ENCODE data around the gene ZSCAN23.
"Not testable (repeated sequence)": the region's sequence is repeated elsewhere in the genome, so short reads cannot be mapped to it uniquely, and the experiment has no call there.

The ZSCAN23 gene

DNA sequence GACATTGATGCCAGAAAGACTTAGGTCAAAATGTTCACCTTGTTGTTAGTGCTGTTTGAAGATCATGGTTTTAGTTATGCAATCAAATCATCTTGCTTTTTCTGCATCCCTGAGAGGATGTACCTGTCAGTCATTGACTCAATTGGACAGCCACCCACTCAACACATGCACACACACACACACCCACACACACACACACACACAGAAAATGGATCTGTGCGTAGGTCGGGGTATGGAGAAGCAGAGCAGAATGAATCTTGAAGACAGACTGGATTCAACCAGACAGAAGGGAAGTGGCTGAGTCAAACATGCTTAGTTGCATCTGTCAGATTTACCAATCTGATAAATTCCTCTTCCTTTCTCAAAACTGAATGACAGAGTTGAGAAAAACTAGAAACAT is 19.1 kb upstream of the ZSCAN23 start:
- DNase-seq (ENCODE audit: low spot score), result no peak
- TF ChIP-seq, protein P1, sequence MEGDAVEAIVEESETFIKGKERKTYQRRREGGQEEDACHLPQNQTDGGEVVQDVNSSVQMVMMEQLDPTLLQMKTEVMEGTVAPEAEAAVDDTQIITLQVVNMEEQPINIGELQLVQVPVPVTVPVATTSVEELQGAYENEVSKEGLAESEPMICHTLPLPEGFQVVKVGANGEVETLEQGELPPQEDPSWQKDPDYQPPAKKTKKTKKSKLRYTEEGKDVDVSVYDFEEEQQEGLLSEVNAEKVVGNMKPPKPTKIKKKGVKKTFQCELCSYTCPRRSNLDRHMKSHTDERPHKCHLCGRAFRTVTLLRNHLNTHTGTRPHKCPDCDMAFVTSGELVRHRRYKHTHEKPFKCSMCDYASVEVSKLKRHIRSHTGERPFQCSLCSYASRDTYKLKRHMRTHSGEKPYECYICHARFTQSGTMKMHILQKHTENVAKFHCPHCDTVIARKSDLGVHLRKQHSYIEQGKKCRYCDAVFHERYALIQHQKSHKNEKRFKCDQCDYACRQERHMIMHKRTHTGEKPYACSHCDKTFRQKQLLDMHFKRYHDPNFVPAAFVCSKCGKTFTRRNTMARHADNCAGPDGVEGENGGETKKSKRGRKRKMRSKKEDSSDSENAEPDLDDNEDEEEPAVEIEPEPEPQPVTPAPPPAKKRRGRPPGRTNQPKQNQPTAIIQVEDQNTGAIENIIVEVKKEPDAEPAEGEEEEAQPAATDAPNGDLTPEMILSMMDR (conservative IDR thresholded peaks at IDR 0.05; ENCODE audit: low read depth), result no peak
- ChIA-PET CTCF (no interaction called here), POLR2A (ENCODE audit: low non-redundant PET) (no interaction called here)
- H3K27ac ChIP-seq, result no peak overlapping the region

DNA sequence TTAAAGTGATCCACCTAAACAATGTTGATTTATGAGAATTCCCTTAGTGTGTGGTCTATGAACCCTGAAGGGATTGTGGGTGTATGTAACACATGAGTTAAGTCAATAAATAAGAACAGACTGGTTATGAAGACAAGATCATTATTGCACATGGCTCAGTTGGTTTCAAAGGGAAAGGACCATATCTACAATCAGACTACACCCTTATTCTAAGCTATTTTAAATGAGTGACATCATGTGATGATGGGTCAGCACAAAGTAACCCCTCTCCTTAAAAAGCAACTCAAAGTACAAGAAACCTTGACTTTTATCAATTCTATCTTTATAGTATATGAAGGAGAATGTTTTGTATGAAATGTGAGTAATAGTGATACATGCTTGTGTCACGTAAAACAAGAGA is 15.3 kb upstream of the ZSCAN23 start:
- ChIA-PET POLR2A (ENCODE audit: low non-redundant PET) (interaction anchor here (0.7 kb wide), 1 partner anchor 10 kb away, joined by 3 read pairs; no protein-coding TSS in a partner anchor), CTCF (no interaction called here)
- TF ChIP-seq, protein P1 (conservative IDR thresholded peaks at IDR 0.05; ENCODE audit: low read depth), result no peak
- H3K27ac ChIP-seq, result no peak overlapping the region
- no peak for DNase-seq (ENCODE audit: low spot score)

DNA sequence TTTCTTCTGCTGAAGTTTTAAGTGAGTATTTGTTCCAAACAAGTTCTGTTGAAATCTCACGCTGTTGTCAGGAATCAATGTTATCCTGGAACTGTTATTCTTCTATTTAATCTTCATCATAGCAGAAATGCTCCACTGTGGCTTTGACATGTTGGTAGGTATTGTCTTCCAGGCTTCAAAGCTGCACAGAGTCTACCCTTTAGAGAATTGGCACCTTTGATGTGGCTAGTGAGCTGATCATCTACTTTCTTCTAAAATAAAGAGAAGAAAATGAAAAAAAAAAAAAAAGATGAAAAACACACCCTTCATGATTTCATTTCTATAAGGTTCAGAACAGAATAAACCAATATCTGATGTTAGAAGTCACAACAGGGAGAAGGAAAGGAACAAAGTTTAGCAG is 5.8 kb upstream of the ZSCAN23 start:
- ChIA-PET POLR2A (ENCODE audit: low non-redundant PET) (no interaction called here), CTCF (no interaction called here)
- DNase-seq (ENCODE audit: low spot score), result no peak
- H3K27ac ChIP-seq, result no peak overlapping the region
- TF ChIP-seq, protein P1 (conservative IDR thresholded peaks at IDR 0.05; ENCODE audit: low read depth), result no peak

DNA sequence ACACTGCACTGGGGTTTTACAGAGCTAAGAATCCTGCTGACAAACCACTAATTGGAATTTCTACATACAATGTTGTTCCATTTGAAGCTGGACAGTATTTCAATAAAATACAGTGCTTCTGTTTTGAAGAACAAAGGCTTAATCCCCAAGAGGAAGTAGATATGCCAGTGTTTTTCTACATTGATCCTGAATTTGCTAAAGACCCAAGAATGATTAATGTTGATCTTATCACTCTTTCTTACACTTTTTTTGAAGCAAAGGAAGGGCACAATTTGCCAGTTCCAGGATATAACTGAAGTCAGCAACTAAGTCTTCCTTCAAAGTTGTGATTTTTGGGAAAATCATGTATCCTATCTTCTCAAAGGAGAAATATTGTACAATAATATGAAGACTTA is 4.2 kb upstream of the ZSCAN23 start:
- POLR2A ChIA-PET (ENCODE audit: low non-redundant PET); CTCF ChIA-PET; DNase-seq (ENCODE audit: low spot score); H3K27ac ChIP-seq: not testable (repeated sequence)

DNA sequence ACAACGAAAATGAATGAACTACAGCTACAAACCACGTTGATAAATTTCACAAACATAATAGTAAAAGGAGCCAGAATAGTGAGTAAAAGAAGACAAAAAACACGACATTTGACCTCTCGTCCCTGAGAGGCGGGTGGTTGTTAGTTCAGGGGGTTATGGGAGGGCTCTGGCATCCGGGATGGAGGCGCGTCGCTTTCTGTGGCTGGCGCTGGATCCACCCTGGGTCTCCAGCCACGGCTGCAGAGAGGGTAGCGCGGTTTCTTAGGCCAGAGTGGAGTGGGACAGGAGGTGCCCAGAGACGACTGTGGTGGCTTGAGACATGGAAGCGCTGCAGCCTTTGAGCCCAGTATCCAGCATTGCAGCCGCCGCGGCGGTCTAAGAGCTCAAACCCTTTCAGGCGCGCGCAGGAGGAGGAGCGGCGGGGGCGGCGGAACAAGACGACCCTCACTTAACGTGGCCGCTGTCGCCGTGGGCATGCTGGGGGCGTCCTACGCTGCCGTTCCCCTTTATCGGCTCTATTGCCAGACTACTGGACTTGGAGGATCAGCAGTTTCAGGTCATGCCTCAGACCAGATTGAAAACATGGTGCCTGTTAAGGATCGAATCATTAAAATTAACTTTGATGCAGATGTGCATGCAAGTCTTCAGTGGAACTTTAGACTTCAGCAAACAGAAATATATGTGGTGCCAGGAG is 3.7 kb upstream of the ZSCAN23 start:
- TF ChIP-seq, protein P1 (conservative IDR thresholded peaks at IDR 0.05; ENCODE audit: low read depth), result no peak
- CTCF ChIA-PET, result interaction anchor here (0.5 kb wide), 1 partner anchor 979 kb away, joined by 3 read pairs; no protein-coding TSS in a partner anchor
- POLR2A ChIA-PET (ENCODE audit: low non-redundant PET), result no interaction called here
- no peak overlapping the region for H3K27ac ChIP-seq
- no peak for DNase-seq (ENCODE audit: low spot score)

DNA sequence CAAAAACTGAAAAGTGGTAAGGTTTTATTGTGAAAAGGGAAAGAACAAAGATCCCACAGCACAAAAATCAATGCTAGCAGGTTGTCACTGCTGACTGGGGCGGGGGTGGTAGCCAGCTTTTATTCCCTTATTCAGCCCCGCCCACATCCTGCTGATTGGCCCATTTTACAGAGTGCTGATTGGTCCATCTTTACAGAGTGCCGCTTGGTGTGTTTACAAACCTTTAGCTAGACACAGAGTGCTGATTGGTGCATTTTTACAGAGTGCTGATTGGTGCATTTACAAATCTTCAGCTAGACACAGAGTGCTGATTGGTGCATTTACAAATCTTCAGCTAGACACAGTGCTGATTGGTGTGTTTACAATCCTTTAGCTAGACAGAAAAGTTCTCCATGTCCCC is 1.5 kb upstream of the ZSCAN23 start:
- H3K27ac ChIP-seq; CTCF ChIA-PET; POLR2A ChIA-PET (ENCODE audit: low non-redundant PET); DNase-seq (ENCODE audit: low spot score): not testable (repeated sequence)

DNA sequence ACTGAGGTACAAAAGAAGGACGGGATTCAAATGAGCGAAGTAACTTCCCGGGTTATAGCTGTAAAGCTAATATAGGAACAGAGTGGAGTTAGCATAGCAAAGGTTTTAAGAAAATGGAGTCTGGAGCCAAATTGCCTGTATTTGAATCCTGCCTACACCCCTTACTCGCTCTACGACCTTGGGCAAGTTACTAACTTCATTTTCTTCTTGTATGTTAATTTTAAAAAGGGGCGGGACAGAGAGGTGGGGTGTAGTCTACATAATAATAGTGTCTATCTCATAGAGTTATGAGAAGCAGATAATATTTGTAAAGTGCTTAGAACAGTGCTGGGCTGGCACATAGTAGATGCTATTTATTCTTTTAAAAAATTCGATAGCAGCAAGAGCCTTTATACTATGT is 705 bp downstream of the ZSCAN23 start:
- H3K27ac ChIP-seq, result no peak overlapping the region
- CTCF ChIA-PET, result interaction anchor here (0.6 to 1.2 kb wide), 3 partner anchors 100 to 765 kb away, joined by 3 to 4 read pairs (median 3); no protein-coding TSS in a partner anchor
- POLR2A ChIA-PET (ENCODE audit: low non-redundant PET), result no interaction called here
- TF ChIP-seq, protein P1 (conservative IDR thresholded peaks at IDR 0.05; ENCODE audit: low read depth), result no peak
- DNase-seq (ENCODE audit: low spot score), result no peak

All from RWPE1 (cell line).